HEK293 (cell line): ENCODE measurements around the gene CPE.

Source experiments
- ZNF174 ChIP-seq: fragments of 450-650 bp; formaldehyde crosslinking; IDR thresholded peaks from 2 replicates; pipeline ENCODE4 v1.5.0; 2017; ENCODE audit warnings: missing biosample characterization, mild to moderate bottlenecking, missing genetic modification characterization
- TF ChIP-seq, protein P1 (sequence below): fragments of 450-650 bp; formaldehyde crosslinking; IDR thresholded peaks from 2 replicates; pipeline ENCODE4 v1.5.1; 2016; ENCODE audit warnings: missing biosample characterization, missing genetic modification characterization
- TF ChIP-seq, protein P2 (sequence below): fragments of 450-650 bp; formaldehyde crosslinking; IDR thresholded peaks from 2 replicates; pipeline ENCODE4 v1.5.1; 2016; ENCODE audit warnings: missing biosample characterization, missing genetic modification characterization
- TF ChIP-seq, protein P3 (sequence below): fragments of 450-650 bp; formaldehyde crosslinking; conservative IDR thresholded peaks from 2 replicates; pipeline ENCODE4 v1.5.1; 2016; ENCODE audit warnings: low read depth, missing biosample characterization, missing genetic modification characterization

DNA sequence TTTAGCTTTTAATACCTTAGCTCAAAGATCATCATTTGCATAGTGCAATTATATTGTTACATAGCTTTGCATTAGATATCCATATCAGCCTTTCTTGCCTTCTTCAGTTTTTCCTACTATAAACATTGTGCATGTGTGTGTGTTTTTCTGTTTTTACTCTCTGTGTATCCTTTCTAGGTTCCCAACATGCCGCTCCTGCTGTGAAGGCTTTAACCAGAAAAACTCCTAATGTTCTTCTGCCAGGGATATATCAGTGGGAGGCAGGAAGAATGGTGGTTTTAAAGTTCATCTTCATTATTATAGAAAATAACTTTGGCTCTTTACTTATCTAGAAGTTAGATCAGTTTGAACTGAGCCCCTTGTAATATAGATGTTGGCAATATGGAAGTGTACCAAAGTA, 61.2 kb downstream of the CPE start:
- TF ChIP-seq, protein P1, sequence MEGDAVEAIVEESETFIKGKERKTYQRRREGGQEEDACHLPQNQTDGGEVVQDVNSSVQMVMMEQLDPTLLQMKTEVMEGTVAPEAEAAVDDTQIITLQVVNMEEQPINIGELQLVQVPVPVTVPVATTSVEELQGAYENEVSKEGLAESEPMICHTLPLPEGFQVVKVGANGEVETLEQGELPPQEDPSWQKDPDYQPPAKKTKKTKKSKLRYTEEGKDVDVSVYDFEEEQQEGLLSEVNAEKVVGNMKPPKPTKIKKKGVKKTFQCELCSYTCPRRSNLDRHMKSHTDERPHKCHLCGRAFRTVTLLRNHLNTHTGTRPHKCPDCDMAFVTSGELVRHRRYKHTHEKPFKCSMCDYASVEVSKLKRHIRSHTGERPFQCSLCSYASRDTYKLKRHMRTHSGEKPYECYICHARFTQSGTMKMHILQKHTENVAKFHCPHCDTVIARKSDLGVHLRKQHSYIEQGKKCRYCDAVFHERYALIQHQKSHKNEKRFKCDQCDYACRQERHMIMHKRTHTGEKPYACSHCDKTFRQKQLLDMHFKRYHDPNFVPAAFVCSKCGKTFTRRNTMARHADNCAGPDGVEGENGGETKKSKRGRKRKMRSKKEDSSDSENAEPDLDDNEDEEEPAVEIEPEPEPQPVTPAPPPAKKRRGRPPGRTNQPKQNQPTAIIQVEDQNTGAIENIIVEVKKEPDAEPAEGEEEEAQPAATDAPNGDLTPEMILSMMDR = no peak
- TF ChIP-seq, protein P2, sequence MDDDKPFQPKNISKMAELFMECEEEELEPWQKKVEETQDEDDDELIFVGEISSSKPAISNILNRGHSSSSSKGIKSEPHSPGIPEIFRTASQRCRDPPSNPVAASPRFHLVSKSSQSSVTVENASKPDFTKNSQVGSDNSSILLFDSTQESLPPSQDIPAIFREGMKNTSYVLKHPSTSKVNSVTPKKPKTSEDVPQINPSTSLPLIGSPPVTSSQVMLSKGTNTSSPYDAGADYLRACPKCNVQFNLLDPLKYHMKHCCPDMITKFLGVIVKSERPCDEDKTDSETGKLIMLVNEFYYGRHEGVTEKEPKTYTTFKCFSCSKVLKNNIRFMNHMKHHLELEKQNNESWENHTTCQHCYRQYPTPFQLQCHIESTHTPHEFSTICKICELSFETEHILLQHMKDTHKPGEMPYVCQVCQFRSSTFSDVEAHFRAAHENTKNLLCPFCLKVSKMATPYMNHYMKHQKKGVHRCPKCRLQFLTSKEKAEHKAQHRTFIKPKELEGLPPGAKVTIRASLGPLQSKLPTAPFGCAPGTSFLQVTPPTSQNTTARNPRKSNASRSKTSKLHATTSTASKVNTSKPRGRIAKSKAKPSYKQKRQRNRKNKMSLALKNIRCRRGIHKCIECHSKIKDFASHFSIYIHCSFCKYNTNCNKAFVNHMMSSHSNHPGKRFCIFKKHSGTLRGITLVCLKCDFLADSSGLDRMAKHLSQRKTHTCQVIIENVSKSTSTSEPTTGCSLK = no peak
- TF ChIP-seq, protein P3, sequence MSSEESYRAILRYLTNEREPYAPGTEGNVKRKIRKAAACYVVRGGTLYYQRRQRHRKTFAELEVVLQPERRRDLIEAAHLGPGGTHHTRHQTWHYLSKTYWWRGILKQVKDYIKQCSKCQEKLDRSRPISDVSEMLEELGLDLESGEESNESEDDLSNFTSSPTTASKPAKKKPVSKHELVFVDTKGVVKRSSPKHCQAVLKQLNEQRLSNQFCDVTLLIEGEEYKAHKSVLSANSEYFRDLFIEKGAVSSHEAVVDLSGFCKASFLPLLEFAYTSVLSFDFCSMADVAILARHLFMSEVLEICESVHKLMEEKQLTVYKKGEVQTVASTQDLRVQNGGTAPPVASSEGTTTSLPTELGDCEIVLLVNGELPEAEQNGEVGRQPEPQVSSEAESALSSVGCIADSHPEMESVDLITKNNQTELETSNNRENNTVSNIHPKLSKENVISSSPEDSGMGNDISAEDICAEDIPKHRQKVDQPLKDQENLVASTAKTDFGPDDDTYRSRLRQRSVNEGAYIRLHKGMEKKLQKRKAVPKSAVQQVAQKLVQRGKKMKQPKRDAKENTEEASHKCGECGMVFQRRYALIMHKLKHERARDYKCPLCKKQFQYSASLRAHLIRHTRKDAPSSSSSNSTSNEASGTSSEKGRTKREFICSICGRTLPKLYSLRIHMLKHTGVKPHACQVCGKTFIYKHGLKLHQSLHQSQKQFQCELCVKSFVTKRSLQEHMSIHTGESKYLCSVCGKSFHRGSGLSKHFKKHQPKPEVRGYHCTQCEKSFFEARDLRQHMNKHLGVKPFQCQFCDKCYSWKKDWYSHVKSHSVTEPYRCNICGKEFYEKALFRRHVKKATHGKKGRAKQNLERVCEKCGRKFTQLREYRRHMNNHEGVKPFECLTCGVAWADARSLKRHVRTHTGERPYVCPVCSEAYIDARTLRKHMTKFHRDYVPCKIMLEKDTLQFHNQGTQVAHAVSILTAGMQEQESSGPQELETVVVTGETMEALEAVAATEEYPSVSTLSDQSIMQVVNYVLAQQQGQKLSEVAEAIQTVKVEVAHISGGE (tag by site-specific recombination) = no peak
- TF ChIP-seq ZNF174 (tag by site-specific recombination) = no peak
